Keratinocyte (primary cell): ENCODE data around the gene DNAJC7. TPM values are rescaled to one million over a fixed set of nuclear protein-coding genes. Genes with fewer than 3 reads are reported as not detected.
A peak's percentile ranks its signal among the peaks of the same experiment; 100 is the strongest.

ENCODE experiments used
- DNase-seq: peaks from one replicate; pipeline ENCODE4 v3.0.0-alpha.2; 2011; ENCODE audit warnings: low read depth, missing footprints, low spot score
- FAIRE-seq: peaks from 2 replicates; lab custom pipeline; 2011; peaks lifted over from hg19 to GRCh38; lab: Jason Lieb, UNC
- H2AFZ ChIP-seq: 2 replicates; pipeline ENCODE4 v1.6.0; 2012; ENCODE audit warnings: low read length, control low read depth, inconsistent platforms; ENCODE audit not compliant: control insufficient read depth
- H3K27ac ChIP-seq: 2 replicates; pipeline ENCODE4 v1.5.1; 2011; ENCODE audit warnings: low read length; ENCODE audit not compliant: control insufficient read depth, insufficient read depth
- H3K27me3 ChIP-seq: 3 replicates; pipeline ENCODE4 v1.6.0; 2011; ENCODE audit warnings: low read length; ENCODE audit not compliant: control insufficient read depth, insufficient read depth; ENCODE audit errors: extremely low read depth
- H3K36me3 ChIP-seq, 2 experiments: 2 replicates in 1 of 2; 3 replicates in 1 of 2; pipeline ENCODE4 v1.5.1; 2011; ENCODE audit warnings: low read length in 2 of 2, mild to moderate bottlenecking in 1 of 2; ENCODE audit not compliant: control insufficient read depth in 2 of 2, insufficient read depth in 2 of 2; ENCODE audit errors: extremely low read depth in 1 of 2
- H3K4me1 ChIP-seq: 3 replicates; pipeline ENCODE4 v1.5.1; 2011; ENCODE audit warnings: low read length; ENCODE audit not compliant: control insufficient read depth, insufficient read depth; ENCODE audit errors: extremely low read depth
- H3K4me2 ChIP-seq: 3 replicates; pipeline ENCODE4 v1.6.0; 2011; ENCODE audit warnings: low read depth, low read length; ENCODE audit not compliant: control insufficient read depth, insufficient read depth; ENCODE audit errors: extremely low read depth
- H3K4me3 ChIP-seq, 3 experiments: fragments of 200-600 bp in 1 of 3; sonication (generic) in 1 of 3; 2 replicates in 2 of 3; 3 replicates in 1 of 3; pipeline ENCODE4 v1.5.1; 2011 to 2016; ENCODE audit warnings: low read length in 3 of 3, mild to moderate bottlenecking in 3 of 3, control low read depth in 2 of 3, inconsistent platforms in 1 of 3, low read depth in 1 of 3, mixed read lengths in 1 of 3, mixed run types in 1 of 3, moderate library complexity in 1 of 3; ENCODE audit not compliant: control insufficient read depth in 2 of 3, insufficient read depth in 2 of 3; ENCODE audit errors: extremely low read depth in 1 of 3
- H3K79me2 ChIP-seq: 2 replicates; pipeline ENCODE4 v1.6.0; 2012; ENCODE audit warnings: low read length; ENCODE audit not compliant: control insufficient read depth, insufficient read depth
- H3K9ac ChIP-seq: 3 replicates; pipeline ENCODE4 v1.6.0; 2011; ENCODE audit warnings: low read length; ENCODE audit not compliant: control insufficient read depth, insufficient read depth; ENCODE audit errors: extremely low read depth
- H3K9me1 ChIP-seq: 3 replicates; pipeline ENCODE4 v1.6.0; 2011; ENCODE audit warnings: low read length; ENCODE audit not compliant: control insufficient read depth, insufficient read depth; ENCODE audit errors: extremely low read depth
- H3K9me3 ChIP-seq: 2 replicates; pipeline ENCODE4 v1.5.1; 2012; ENCODE audit warnings: low read depth, low read length; ENCODE audit not compliant: control insufficient read depth
- H4K20me1 ChIP-seq: 3 replicates; pipeline ENCODE4 v1.6.0; 2011; ENCODE audit warnings: low read length; ENCODE audit not compliant: control insufficient read depth, insufficient read depth; ENCODE audit errors: extremely low read depth
- EZH2 ChIP-seq: IDR thresholded peaks from one replicate; pipeline ENCODE4 v1.6.1; 2012; ENCODE audit warnings: inconsistent platforms, mild to moderate bottlenecking, low read length, moderate library complexity
- dilution Hi-C: fragments of 300-500 bp; cut with MboI; formaldehyde crosslinking; loops from one replicate; pipeline ENCODE4 v1.7.0; 2020; ENCODE audit warnings: low sequenced_read_pairs; ENCODE audit not compliant: extremely low pct_ligation_motif_present
- polyA minus RNA-seq, 3 experiments: library from RNA; depleted of rRNA, polyadenylated mRNA; stranded (reverse); fragments of >200 nt; gene quantifications; 1 replicate in 1 of 3; 2 replicates in 1 of 3; 3 replicates in 1 of 3; pipeline ENCODE4 v1.2.3, GENCODE V29; 2011
- polyA plus RNA-seq, 5 experiments: library from polyadenylated mRNA; depleted of rRNA in 3 of 5; stranded (reverse) in 3 of 5; stranded (forward) in 1 of 5; unstranded in 1 of 5; fragments of >200 nt; gene quantifications; 1 replicate in 1 of 5; 2 replicates in 3 of 5; 3 replicates in 1 of 5; pipeline versions ENCODE4 v1.2.1 to v1.2.3, GENCODE V29; 2011 to 2012; ENCODE audit warnings: missing spikeins in 2 of 5, low read depth in 1 of 5, low replicate concordance in 1 of 5
- TF ChIP-seq, protein P1 (sequence below), 3 experiments: IDR thresholded peaks in 1 of 3; conservative IDR thresholded peaks in 1 of 3; optimal IDR thresholded peaks in 1 of 3; 2 replicates in 2 of 3; 3 replicates in 1 of 3; pipeline versions ENCODE3 to v1.5.1; 2011; ENCODE audit warnings: low read length in 3 of 3, mild to moderate bottlenecking in 3 of 3, moderate library complexity in 2 of 3, control low read depth in 1 of 3, inconsistent platforms in 1 of 3; ENCODE audit not compliant: insufficient read depth in 2 of 3; ENCODE audit errors: extremely low read depth in 1 of 3

The DNAJC7 gene, protein sequence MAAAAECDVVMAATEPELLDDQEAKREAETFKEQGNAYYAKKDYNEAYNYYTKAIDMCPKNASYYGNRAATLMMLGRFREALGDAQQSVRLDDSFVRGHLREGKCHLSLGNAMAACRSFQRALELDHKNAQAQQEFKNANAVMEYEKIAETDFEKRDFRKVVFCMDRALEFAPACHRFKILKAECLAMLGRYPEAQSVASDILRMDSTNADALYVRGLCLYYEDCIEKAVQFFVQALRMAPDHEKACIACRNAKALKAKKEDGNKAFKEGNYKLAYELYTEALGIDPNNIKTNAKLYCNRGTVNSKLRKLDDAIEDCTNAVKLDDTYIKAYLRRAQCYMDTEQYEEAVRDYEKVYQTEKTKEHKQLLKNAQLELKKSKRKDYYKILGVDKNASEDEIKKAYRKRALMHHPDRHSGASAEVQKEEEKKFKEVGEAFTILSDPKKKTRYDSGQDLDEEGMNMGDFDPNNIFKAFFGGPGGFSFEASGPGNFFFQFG
- polyA plus RNA-seq, result 55.3 to 82.5 TPM (median 67.4 TPM) in 3 replicates
- 195 TPM for polyA plus RNA-seq (2011; ENCODE audit: low read depth)
- 50.6 and 77.0 TPM in 2 replicates for polyA plus RNA-seq (2011; cell fraction: cytosol; rRNA removed)
- polyA plus RNA-seq (2011; cell fraction: nucleus; rRNA removed), result 74.6 and 78.8 TPM in 2 replicates
- polyA plus RNA-seq (2012; ENCODE audit: low replicate concordance), result 72.6 and 92.5 TPM in 2 replicates
- polyA minus RNA-seq, result 31.4 to 55.8 TPM (median 38.0 TPM) in 3 replicates
- polyA minus RNA-seq (2011; cell fraction: cytosol; rRNA and poly(A)+ RNA removed), result 42.0 TPM
- polyA minus RNA-seq (2011; cell fraction: nucleus; rRNA and poly(A)+ RNA removed), result 29.0 and 56.4 TPM in 2 replicates

DNA sequence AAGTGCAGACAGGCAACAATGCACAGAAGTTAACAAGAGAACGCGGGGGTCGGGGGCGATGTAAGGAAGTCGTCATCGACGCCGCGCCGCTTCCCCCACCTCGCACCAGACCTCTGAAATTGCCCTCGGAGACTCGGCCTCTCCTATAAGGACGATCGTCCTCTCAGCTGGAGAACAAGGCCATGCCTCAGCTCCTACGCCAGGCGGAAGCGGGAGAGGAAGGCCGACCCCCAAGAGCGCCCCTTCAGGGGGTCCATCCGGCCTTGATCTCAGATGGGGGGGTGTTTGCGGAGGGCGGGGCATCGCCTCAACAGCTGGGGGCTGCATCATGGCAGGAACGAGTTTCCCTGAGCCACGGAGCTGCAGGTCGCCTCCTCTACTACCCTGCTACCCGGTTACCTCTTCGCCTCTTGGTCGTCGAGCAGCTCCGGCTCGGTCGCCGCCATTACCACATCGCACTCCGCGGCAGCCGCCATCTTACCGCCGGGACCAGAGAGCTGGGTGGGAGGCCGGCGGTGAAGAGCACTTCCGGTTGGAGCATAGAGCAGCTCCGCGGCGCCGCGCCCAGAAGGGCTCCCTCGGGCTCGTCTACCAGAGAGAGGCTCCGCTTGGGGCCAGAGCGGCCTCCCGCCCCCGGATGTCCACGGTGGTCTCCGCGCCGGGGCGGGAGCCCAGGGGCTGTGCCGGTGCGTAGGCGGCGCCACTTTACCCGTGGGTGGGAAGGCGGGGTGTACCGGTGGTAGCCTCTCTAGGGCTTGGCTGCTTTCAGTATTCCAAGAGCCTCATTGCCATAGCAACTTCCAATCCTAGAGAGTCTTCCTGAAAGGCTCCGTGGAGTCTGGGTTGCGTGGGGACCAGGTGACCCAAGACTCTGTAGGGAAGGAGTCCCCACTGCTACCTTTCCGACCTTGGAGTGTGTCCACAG lies at the start of gene DNAJC7:
Gene DNAJC7 (minus strand): TSS at position 499 of the 925 bp plus-strand sequence. CDS start 23 bp downstream, at position 476.
- Histone ChIP-seq H3K4me3 (peak within 1 kb of the TSS; percentile 69 to 94 (median 82)), H4K20me1 (no peaks in the 10 kb centered on the region), H3K79me2 (peaks cover 67% of the 10 kb centered on the region), H3K4me2 (peak within 1 kb of the TSS; percentile 89), H3K9ac (peak within 1 kb of the TSS; percentile 95), H3K4me1 (peaks cover 27% of the 10 kb centered on the region), H3K9me3 (no peaks in the 10 kb centered on the region), H3K27me3 (no peaks in the 10 kb centered on the region), H3K27ac (peak within 1 kb of the TSS; percentile 82), H3K36me3 (peaks cover 0 to 13% of the 10 kb centered on the region in 2 experiments), H2AFZ (peak within 1 kb of the TSS; percentile 93), H3K9me1 (no peaks in the 10 kb centered on the region)
- DNase-seq (no peak), FAIRE-seq (no peak)
- TF ChIP-seq, protein P1, sequence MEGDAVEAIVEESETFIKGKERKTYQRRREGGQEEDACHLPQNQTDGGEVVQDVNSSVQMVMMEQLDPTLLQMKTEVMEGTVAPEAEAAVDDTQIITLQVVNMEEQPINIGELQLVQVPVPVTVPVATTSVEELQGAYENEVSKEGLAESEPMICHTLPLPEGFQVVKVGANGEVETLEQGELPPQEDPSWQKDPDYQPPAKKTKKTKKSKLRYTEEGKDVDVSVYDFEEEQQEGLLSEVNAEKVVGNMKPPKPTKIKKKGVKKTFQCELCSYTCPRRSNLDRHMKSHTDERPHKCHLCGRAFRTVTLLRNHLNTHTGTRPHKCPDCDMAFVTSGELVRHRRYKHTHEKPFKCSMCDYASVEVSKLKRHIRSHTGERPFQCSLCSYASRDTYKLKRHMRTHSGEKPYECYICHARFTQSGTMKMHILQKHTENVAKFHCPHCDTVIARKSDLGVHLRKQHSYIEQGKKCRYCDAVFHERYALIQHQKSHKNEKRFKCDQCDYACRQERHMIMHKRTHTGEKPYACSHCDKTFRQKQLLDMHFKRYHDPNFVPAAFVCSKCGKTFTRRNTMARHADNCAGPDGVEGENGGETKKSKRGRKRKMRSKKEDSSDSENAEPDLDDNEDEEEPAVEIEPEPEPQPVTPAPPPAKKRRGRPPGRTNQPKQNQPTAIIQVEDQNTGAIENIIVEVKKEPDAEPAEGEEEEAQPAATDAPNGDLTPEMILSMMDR (optimal IDR thresholded peaks at IDR 0.05 in 1 of 3, IDR thresholded peaks at IDR 0.05 in 1 of 3, conservative IDR thresholded peaks at IDR 0.05 in 1 of 3; ENCODE audit: extremely low read depth in 1 of 3, insufficient read depth in 2 of 3, low read length in 3 of 3), result peak in 1 of 3 experiments; percentile 22
- TF ChIP-seq EZH2, result no peak
- dilution Hi-C loops, result no loop called here

DNA sequence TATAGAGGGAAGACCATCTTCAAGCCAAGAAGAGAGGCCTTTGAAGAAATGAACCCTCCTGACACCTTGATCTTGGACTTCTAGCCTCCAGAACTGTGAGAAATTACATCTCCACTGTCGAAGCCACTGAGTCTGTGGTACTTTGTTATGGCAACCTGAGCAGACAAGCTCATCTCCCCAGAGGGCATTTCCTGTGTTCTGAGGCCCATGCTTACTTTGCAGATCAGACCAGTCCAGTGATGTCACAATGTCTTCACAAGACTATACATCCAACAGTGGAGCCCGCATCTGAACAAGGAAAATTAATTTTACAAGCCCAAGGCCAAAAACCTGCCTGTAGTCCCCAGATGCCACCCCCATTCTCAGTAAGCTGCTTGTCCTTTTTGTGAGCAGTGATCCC lies 48.0 kb upstream of the DNAJC7 start:
- dilution Hi-C loops, result no loop called here
- Histone ChIP-seq H4K20me1 (no peaks in the 10 kb centered on the region), H3K9me1 (no peaks in the 10 kb centered on the region), H3K4me2 (no peak overlapping the region), H3K9me3 (no peaks in the 10 kb centered on the region), H3K27me3 (peaks cover 3% of the 10 kb centered on the region), H3K4me1 (peaks cover 5% of the 10 kb centered on the region), H3K9ac (no peak overlapping the region), H2AFZ (no peak overlapping the region), H3K79me2 (no peaks in the 10 kb centered on the region), H3K27ac (no peak overlapping the region), H3K4me3 (no peak overlapping the region), H3K36me3 (no peaks in the 10 kb centered on the region)
- TF ChIP-seq EZH2, result no peak
- TF ChIP-seq, protein P1 (optimal IDR thresholded peaks at IDR 0.05 in 1 of 3, IDR thresholded peaks at IDR 0.05 in 1 of 3, conservative IDR thresholded peaks at IDR 0.05 in 1 of 3; ENCODE audit: extremely low read depth in 1 of 3, insufficient read depth in 2 of 3, low read length in 3 of 3), result no peak
- no peak for DNase-seq
- no peak for FAIRE-seq
